ENCODE measurements around the gene CDH22.

The CDH22 gene

DNA sequence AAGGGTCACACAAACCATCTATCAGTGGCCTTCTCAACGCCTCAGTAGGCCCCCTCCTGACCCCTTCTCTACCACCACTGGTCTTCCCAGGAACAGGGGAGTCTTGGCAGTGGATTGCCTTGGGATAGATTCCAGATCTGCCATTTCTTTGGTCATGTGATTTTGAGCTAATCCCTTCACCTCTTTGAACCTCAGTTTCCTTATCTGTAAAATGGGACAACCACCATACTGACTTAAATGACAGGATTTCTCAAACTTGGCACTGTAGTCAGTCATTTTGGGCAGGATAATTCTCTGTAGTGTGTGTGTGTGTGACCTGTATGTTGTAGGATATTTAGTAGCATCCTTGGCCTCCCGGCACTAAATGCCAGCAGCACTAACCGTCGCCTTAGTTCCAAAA, 89.1 kb downstream of the CDH22 start:
- DNase-seq (ENCODE audit: low spot score) (no peak), ATAC-seq (ENCODE audit: low read depth) (no peak)
- Histone ChIP-seq H3K27me3 (ENCODE audit: insufficient read depth, poor library complexity, severe bottlenecking) (no peaks in the 10 kb centered on the region), H3K4me3 (ENCODE audit: severe bottlenecking) (no peak overlapping the region), H3K9me3 (ENCODE audit: severe bottlenecking) (no peaks in the 10 kb centered on the region), H3K27ac (ENCODE audit: poor library complexity, severe bottlenecking) (no peak overlapping the region), H3K36me3 (ENCODE audit: low read depth) (no peaks in the 10 kb centered on the region), H3K4me1 (ENCODE audit: insufficient read depth, poor library complexity, severe bottlenecking) (peaks cover 3% of the 10 kb centered on the region)
- TF ChIP-seq, protein P1, sequence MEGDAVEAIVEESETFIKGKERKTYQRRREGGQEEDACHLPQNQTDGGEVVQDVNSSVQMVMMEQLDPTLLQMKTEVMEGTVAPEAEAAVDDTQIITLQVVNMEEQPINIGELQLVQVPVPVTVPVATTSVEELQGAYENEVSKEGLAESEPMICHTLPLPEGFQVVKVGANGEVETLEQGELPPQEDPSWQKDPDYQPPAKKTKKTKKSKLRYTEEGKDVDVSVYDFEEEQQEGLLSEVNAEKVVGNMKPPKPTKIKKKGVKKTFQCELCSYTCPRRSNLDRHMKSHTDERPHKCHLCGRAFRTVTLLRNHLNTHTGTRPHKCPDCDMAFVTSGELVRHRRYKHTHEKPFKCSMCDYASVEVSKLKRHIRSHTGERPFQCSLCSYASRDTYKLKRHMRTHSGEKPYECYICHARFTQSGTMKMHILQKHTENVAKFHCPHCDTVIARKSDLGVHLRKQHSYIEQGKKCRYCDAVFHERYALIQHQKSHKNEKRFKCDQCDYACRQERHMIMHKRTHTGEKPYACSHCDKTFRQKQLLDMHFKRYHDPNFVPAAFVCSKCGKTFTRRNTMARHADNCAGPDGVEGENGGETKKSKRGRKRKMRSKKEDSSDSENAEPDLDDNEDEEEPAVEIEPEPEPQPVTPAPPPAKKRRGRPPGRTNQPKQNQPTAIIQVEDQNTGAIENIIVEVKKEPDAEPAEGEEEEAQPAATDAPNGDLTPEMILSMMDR (IDR thresholded peaks at IDR 0.05; ENCODE audit: poor library complexity, severe bottlenecking) = no peak

DNA sequence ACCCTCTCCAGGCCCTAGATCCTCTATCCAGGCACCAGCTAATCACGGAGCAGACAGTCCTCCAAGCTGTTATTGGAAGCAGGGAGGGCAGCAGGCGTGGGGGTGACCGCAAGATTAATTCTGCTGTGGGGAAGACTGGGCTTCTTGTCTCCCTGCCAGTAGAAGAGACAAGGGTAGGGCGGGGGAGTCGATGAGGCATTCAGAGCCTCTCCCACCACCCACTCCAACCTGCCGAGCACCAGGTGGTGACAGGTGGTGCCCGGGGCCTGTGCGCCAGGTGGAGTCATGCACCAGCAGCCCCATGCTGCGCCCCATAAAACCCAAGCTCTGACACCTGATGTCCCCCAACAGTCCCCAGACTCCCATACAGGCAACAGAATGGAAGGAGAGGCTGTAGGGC, 89.6 kb downstream of the CDH22 start:
- H3K4me1 ChIP-seq (ENCODE audit: insufficient read depth, poor library complexity, severe bottlenecking) = peaks cover 3% of the 10 kb centered on the region
- no peaks in the 10 kb centered on the region for H3K36me3 ChIP-seq (ENCODE audit: low read depth)
- H3K27me3 ChIP-seq (ENCODE audit: insufficient read depth, poor library complexity, severe bottlenecking) = no peaks in the 10 kb centered on the region
- no peak overlapping the region for H3K4me3 ChIP-seq (ENCODE audit: severe bottlenecking)
- no peaks in the 10 kb centered on the region for H3K9me3 ChIP-seq (ENCODE audit: severe bottlenecking)
- no peak overlapping the region for H3K27ac ChIP-seq (ENCODE audit: poor library complexity, severe bottlenecking)
- DNase-seq (ENCODE audit: low spot score) = peak; percentile 72
- TF ChIP-seq, protein P1 (IDR thresholded peaks at IDR 0.05; ENCODE audit: poor library complexity, severe bottlenecking) = no peak
- no peak for ATAC-seq (ENCODE audit: low read depth)

DNA sequence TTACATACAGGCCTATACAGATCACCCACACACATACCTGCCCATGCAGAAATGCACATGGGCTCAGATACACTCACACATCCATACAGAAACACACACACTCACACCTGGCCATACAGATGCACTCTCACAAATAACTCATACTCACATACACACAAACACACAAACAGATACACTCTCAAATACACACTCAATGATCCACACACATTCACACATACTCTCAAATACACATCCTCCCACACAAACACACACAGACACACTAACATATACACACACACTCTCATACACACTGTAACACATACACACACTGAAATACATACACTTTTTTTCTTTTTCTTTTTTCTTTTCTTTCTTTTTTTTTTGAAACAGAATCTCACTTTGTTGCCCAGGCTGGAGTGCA, 90.7 kb downstream of the CDH22 start:
- DNase-seq (ENCODE audit: low spot score) (no peak), ATAC-seq (ENCODE audit: low read depth) (no peak)
- Histone ChIP-seq H3K27me3 (ENCODE audit: insufficient read depth, poor library complexity, severe bottlenecking) (no peaks in the 10 kb centered on the region), H3K36me3 (ENCODE audit: low read depth) (no peaks in the 10 kb centered on the region), H3K9me3 (ENCODE audit: severe bottlenecking) (no peaks in the 10 kb centered on the region), H3K27ac (ENCODE audit: poor library complexity, severe bottlenecking) (no peak overlapping the region), H3K4me1 (ENCODE audit: insufficient read depth, poor library complexity, severe bottlenecking) (peaks cover 3% of the 10 kb centered on the region), H3K4me3 (ENCODE audit: severe bottlenecking) (no peak overlapping the region)
- TF ChIP-seq, protein P1 (IDR thresholded peaks at IDR 0.05; ENCODE audit: poor library complexity, severe bottlenecking) = no peak

DNA sequence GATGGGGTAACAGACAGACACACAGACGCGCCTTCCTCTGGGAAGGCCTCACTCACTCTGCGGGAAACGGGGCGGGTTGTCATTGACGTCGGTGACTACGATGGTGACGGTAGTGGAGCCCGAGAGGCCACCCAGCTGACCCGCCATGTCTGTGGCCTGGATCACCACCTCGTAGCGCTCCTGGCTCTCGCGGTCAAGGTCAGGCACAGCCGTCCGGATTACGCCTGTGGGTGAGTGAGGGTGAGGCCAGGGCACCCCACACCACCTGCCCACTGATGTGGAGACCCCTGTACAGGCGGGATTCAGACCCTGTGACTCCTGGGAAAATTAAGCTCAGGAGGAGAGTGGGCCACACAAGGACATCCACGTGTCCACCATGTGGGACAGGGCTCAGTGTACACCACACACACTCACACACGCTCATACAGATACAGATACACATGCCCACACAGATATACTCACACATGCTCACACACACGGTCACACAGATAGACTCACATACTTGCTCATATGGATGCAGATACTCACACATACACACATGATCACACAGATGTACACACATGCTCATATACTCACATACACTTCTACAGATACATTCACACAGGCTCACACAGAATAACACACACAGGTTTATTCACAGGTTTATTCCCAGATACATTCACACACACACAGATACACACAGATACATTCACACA, 91.4 kb downstream of the CDH22 start:
- TF ChIP-seq, protein P1 (IDR thresholded peaks at IDR 0.05; ENCODE audit: poor library complexity, severe bottlenecking) = no peak
- Histone ChIP-seq H3K4me3 (ENCODE audit: severe bottlenecking) (no peak overlapping the region), H3K27me3 (ENCODE audit: insufficient read depth, poor library complexity, severe bottlenecking) (no peaks in the 10 kb centered on the region), H3K36me3 (ENCODE audit: low read depth) (no peaks in the 10 kb centered on the region), H3K9me3 (ENCODE audit: severe bottlenecking) (no peaks in the 10 kb centered on the region), H3K27ac (ENCODE audit: poor library complexity, severe bottlenecking) (no peak overlapping the region), H3K4me1 (ENCODE audit: insufficient read depth, poor library complexity, severe bottlenecking) (peaks cover 3% of the 10 kb centered on the region)
- DNase-seq (ENCODE audit: low spot score) (peak; percentile 77), ATAC-seq (ENCODE audit: low read depth) (no peak)
